GM19452 (cell line): ENCODE measurements around the gene HSD11B1L.
"Not testable (repeated sequence)": the region's sequence is repeated elsewhere in the genome, so short reads cannot be mapped to it uniquely, and the experiment has no call there.

Experiments
- ATAC-seq: cut with Tn5 transposase; IDR thresholded peaks from one replicate; pipeline ENCODE4 v1.9.1; 2021; ENCODE audit not compliant: unreplicated experiment

HSD11B1L gene

DNA sequence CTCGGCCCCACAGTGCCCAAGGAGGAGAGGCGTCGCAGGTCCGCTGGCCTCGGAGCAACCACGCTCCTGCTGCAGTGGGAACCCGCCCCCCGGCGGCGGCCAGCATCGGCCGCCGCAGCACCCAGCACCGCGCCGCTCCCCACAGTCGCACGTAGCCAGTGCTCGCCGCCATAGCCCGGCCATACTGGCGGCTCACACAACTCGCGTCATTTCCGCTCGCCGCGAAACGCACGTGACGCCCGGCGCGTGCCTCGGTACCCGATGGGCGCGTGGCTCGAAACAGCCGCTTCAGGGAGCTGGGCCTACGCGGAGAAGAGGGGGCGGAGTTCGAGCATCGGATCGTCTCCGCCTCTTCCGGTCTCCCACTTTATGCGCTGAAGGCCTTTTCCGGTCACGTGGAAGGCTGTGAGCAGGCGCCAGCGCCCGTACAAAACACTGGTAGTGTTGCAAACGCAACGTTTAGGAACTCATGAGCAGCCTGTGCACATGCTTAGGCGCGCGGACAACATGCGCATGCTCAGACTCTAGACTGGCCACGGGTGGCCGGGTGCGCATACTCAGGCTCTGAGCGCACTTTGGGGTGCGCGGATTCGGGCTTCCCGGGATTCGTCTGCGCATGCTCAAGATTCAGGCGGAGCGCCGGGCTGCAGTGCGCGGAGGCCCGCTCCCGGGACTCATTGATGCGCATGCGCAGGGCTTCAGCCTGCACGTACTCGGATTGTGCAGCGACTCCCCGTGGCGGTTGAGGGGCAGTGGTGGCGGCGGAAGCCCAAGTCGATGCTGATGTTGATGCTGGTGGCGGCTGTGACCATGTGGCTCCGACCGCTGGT lies 39.3 kb downstream of the HSD11B1L start, which contains the start of the genes CATSPERD and LONP1:
CATSPERD (plus strand) TSS at position 677 of the 830 bp plus-strand sequence; CDS start at position 778, 101 bp downstream.
LONP1 (minus strand) TSS at position 186 of the 830 bp plus-strand sequence; CDS start at position 172, 14 bp downstream.
- ATAC-seq, result peak; percentile 82

DNA sequence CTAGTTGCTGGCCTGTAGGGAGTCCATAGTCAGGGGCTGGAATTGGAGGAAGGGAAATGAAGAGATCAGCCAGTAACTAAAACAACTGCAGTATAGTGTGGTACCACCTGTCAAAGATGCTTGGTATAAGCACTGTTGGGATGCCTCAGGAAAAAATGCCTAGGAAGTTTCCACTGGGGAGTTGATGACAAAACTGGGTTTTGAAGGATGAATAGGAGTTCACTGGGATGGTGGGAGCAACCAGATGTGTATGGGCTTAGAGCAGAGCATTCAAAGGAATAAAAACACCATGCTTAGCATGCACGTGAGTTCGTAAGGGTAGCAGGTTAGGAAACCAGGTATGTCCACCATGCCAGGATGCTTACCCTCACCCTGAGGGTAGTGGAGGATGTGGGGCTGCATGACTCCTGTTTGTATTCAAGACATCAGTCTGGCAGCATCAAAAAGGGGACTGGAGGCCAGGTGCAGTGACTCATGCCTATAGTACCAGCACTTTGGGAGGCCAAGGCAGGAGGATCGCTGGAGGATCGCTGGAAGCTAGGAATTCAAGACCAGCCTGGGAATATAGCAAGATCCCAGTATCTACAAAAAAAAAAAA lies 46.7 kb downstream of the HSD11B1L start:
- no peak for ATAC-seq

DNA sequence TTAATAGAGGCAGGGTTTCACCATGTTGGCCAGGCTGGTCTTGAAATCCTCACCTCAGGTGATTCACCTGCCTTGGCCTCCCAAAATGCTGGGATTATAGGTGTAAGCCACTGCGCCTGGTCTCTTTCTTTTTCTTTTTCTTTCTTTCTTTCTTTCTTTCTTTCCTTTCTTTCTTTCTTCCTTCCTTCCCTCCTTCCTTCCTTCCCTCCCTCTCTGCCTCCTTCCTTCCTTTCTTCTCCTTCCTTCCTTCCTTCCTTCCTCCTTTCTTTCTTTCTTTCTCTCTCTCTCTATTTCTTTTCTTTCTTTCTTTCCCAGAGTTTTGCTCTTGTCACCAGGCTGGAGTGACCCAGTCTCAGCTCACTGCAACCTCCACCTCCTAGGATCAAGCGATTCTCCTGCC lies 52.3 kb downstream of the HSD11B1L start:
- not testable (repeated sequence) for ATAC-seq
